Endothelial cell of umbilical vein (primary cell): Measurements from ENCODE around the gene GSTK1.

ENCODE experiments used
- EZH2 ChIP-seq: IDR thresholded peaks from 2 replicates; pipeline ENCODE4 v1.6.1; 2012; ENCODE audit warnings: borderline replicate concordance, low read depth, mild to moderate bottlenecking, moderate library complexity, low read length, inconsistent platforms; ENCODE audit not compliant: severe bottlenecking
- JUN ChIP-seq: IDR thresholded peaks from 2 replicates; pipeline ENCODE4 v1.6.1; 2011; ENCODE audit warnings: borderline replicate concordance, low read depth; ENCODE audit not compliant: insufficient read length, insufficient read depth
- MYC ChIP-seq: IDR thresholded peaks from one replicate; pipeline ENCODE4 v1.6.1; 2011; ENCODE audit warnings: mild to moderate bottlenecking, low read depth, low read length
- POLR2A ChIP-seq: IDR thresholded peaks from 2 replicates; pipeline ENCODE4 v1.6.1; 2012; ENCODE audit warnings: low read depth, mild to moderate bottlenecking, control low read depth, low read length
- POLR2AphosphoS5 ChIP-seq: IDR thresholded peaks from 2 replicates; pipeline ENCODE4 v1.6.1; 2012; ENCODE audit warnings: low read depth, mild to moderate bottlenecking, control low read depth, low read length, moderate library complexity; ENCODE audit not compliant: insufficient read depth
- TF ChIP-seq, protein P1 (sequence below), 2 donors: IDR thresholded peaks; 1 replicate in 1 of 2; 2 replicates in 1 of 2; pipeline ENCODE4 v1.5.1; 2011; ENCODE audit warnings: low read length in 2 of 2, mild to moderate bottlenecking in 2 of 2, moderate library complexity in 2 of 2, control low read depth in 1 of 2, inconsistent platforms in 1 of 2, low read depth in 1 of 2; ENCODE audit not compliant: insufficient read depth in 1 of 2; ENCODE audit errors: extremely low read depth in 1 of 2
- TF ChIP-seq, protein P2 (sequence below): IDR thresholded peaks from 2 replicates; pipeline ENCODE4 v1.6.1; 2011; ENCODE audit not compliant: insufficient read depth, insufficient read length

DNA sequence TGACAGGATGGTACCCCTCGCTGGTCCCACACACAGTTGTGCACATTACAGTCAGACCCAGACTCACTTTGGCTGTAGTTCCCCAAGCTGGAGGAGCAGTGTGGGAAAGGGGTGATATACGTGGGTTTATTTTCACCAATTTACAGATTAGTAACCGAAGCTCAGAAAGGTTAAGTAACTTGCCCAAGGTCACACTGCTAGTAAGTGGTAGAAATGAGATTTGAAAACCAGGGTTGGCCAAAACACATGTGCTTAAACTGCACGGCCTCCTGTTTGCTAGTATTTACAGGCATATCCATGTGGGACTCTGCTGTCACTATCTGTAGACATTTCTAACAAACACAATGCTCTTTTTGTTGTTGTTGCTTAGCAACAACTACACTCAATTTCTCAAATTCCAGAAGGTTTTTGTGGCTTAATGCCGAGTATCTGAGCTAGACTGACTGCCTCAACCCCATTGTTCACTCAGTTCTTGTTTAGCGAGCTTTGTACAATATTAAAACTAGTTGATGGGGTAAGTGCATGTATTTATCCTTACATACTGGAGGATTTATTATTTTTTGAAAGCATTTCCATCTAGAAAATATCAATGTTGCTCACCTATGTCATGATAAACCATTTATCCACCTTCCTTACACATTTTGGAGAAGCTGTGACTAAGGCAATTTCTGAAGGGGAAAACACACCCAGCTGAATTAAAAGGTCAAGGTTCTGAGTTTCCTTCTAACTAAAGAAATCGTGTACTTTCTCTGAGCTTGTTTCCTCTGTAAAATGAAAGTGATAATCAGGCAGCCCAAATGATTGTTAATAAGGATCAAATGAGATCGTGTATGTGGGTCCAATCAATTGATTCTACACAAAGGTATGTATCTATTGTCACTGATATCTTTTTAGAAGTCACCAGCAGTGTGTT lies 16.2 kb downstream of the GSTK1 start:
- TF ChIP-seq, protein P1, sequence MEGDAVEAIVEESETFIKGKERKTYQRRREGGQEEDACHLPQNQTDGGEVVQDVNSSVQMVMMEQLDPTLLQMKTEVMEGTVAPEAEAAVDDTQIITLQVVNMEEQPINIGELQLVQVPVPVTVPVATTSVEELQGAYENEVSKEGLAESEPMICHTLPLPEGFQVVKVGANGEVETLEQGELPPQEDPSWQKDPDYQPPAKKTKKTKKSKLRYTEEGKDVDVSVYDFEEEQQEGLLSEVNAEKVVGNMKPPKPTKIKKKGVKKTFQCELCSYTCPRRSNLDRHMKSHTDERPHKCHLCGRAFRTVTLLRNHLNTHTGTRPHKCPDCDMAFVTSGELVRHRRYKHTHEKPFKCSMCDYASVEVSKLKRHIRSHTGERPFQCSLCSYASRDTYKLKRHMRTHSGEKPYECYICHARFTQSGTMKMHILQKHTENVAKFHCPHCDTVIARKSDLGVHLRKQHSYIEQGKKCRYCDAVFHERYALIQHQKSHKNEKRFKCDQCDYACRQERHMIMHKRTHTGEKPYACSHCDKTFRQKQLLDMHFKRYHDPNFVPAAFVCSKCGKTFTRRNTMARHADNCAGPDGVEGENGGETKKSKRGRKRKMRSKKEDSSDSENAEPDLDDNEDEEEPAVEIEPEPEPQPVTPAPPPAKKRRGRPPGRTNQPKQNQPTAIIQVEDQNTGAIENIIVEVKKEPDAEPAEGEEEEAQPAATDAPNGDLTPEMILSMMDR (IDR thresholded peaks at IDR 0.05; ENCODE audit: extremely low read depth in 1 of 2, insufficient read depth in 1 of 2, low read depth in 1 of 2, low read length in 2 of 2), result no peak
- no peak for TF ChIP-seq MYC
- TF ChIP-seq POLR2AphosphoS5, result no peak
- TF ChIP-seq, protein P2, sequence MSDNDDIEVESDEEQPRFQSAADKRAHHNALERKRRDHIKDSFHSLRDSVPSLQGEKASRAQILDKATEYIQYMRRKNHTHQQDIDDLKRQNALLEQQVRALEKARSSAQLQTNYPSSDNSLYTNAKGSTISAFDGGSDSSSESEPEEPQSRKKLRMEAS, result peak; percentile 35
- no peak for TF ChIP-seq JUN
- no peak for TF ChIP-seq POLR2A
- TF ChIP-seq EZH2, result no peak
